Neural cell (in vitro differentiated cells): ENCODE data around the gene SIX5. TPM values are rescaled to one million over a fixed set of nuclear protein-coding genes. Genes with fewer than 3 reads are reported as not detected.

Source experiments
- H2AFZ ChIP-seq: fragments of 200-600, 300-800 bp; sonication (generic), shearing (Covaris generic); 2 replicates; pipeline ENCODE4 v1.6.0; 2014; ENCODE audit warnings: low read depth, mild to moderate bottlenecking, antibody characterized with exemption, low read length, moderate library complexity
- H3F3A ChIP-seq: fragments of 200-600 bp; shearing (Covaris generic); 2 replicates; pipeline ENCODE4 v1.6.1; 2016; ENCODE audit warnings: mild to moderate bottlenecking, moderate library complexity, mixed read lengths, antibody characterized with exemption, low read length; ENCODE audit not compliant: insufficient read depth, poor library complexity, severe bottlenecking
- H3K27ac ChIP-seq: fragments of 200-600, 300-800 bp; sonication (generic), shearing (Covaris generic); 2 replicates; pipeline ENCODE4 v1.5.1; 2014; ENCODE audit warnings: mild to moderate bottlenecking, low read length, moderate library complexity
- H3K27me3 ChIP-seq: fragments of 300-800, 200-600 bp; sonication (generic), shearing (Covaris generic); 2 replicates; pipeline ENCODE4 v1.6.0; 2014; ENCODE audit warnings: mild to moderate bottlenecking, low read depth, low read length, moderate library complexity; ENCODE audit not compliant: insufficient read depth
- H3K36me3 ChIP-seq: fragments of 300-800, 200-600 bp; sonication (generic), shearing (Covaris generic); 2 replicates; pipeline ENCODE4 v1.5.1; 2014; ENCODE audit warnings: mild to moderate bottlenecking, antibody characterized with exemption, low read length, moderate library complexity; ENCODE audit not compliant: insufficient read depth
- H3K4me2 ChIP-seq: fragments of 300-800, 200-600 bp; sonication (generic), shearing (Covaris generic); 2 replicates; pipeline ENCODE4 v1.6.0; 2014; ENCODE audit warnings: mild to moderate bottlenecking, low read length
- H3K4me3 ChIP-seq: fragments of 300-800, 200-600 bp; sonication (generic), shearing (Covaris generic); 2 replicates; pipeline ENCODE4 v1.5.1; 2014; ENCODE audit warnings: mild to moderate bottlenecking, low read length, moderate library complexity
- H3K79me2 ChIP-seq: fragments of 200-600 bp; shearing (Covaris generic); replicated peaks from 2 replicates; pipeline ENCODE4 v1.6.0; 2014; ENCODE audit warnings: mild to moderate bottlenecking, low read length, moderate library complexity; ENCODE audit not compliant: insufficient read depth
- H3K9ac ChIP-seq: fragments of 300-800, 200-600 bp; sonication (generic), shearing (Covaris generic); 2 replicates; pipeline ENCODE4 v1.6.1; 2016; ENCODE audit warnings: mild to moderate bottlenecking, low read length, mixed read lengths
- H3K9me2 ChIP-seq: fragments of 200-600 bp; shearing (Covaris generic); 2 replicates; pipeline ENCODE4 v1.6.1; 2016; ENCODE audit warnings: mild to moderate bottlenecking, low read length, mixed read lengths; ENCODE audit not compliant: insufficient read depth
- H3K9me3 ChIP-seq: fragments of 200-600, 300-800 bp; sonication (generic), shearing (Covaris generic); 2 replicates; pipeline ENCODE4 v1.6.1; 2016; ENCODE audit warnings: mild to moderate bottlenecking, mixed run types, low read length, moderate library complexity, mixed read lengths
- H4K20me1 ChIP-seq: fragments of 200-600 bp; shearing (Covaris generic); 2 replicates; pipeline ENCODE4 v1.6.1; 2016; ENCODE audit warnings: mild to moderate bottlenecking, mixed run types; ENCODE audit not compliant: insufficient read depth
- EP300 ChIP-seq: fragments of 450-650 bp; conservative IDR thresholded peaks from 2 replicates; pipeline ENCODE4 v1.6.1; 2014; ENCODE audit warnings: antibody characterized with exemption, mild to moderate bottlenecking, moderate library complexity; ENCODE audit not compliant: poor library complexity, severe bottlenecking
- EZH2 ChIP-seq: fragments of 200-600, 300-800 bp; shearing (Covaris generic), sonication (generic); IDR thresholded peaks from 2 replicates; pipeline ENCODE4 v1.6.1; 2014; ENCODE audit warnings: antibody characterized with exemption, low read length, borderline replicate concordance, mild to moderate bottlenecking; ENCODE audit not compliant: insufficient read depth, poor library complexity, severe bottlenecking
- MXI1 ChIP-seq: fragments of 450-650 bp; conservative IDR thresholded peaks from 2 replicates; pipeline ENCODE4 v1.6.1; 2014; ENCODE audit warnings: antibody characterized with exemption, mild to moderate bottlenecking; ENCODE audit not compliant: poor library complexity, severe bottlenecking
- POLR2AphosphoS5 ChIP-seq: IDR thresholded peaks from 2 replicates; pipeline ENCODE4 v1.6.1; 2012
- RAD21 ChIP-seq: fragments of 450-650 bp; conservative IDR thresholded peaks from 2 replicates; pipeline ENCODE4 v1.6.1; 2014; ENCODE audit warnings: antibody characterized with exemption, mild to moderate bottlenecking, moderate library complexity
- SMC3 ChIP-seq: fragments of 450-650 bp; conservative IDR thresholded peaks from 2 replicates; pipeline ENCODE4 v1.6.1; 2014; ENCODE audit warnings: antibody characterized with exemption, mild to moderate bottlenecking, moderate library complexity; ENCODE audit not compliant: poor library complexity
- TAF1 ChIP-seq: IDR thresholded peaks from 2 replicates; pipeline ENCODE4 v1.6.1; 2012; ENCODE audit warnings: low read depth
- polyA plus RNA-seq: library from polyadenylated mRNA; depleted of rRNA; stranded (reverse); fragments of >200 nt; gene quantifications from 2 replicates; pipeline ENCODE4 v1.2.3, GENCODE V29; 2014
- TF ChIP-seq, protein P1 (sequence below): fragments of 450-650 bp; IDR thresholded peaks from 2 replicates; pipeline ENCODE4 v1.5.1; 2014; ENCODE audit warnings: antibody characterized with exemption, mild to moderate bottlenecking, moderate library complexity; ENCODE audit not compliant: poor library complexity, severe bottlenecking
- TF ChIP-seq, protein P2 (sequence below): IDR thresholded peaks from 2 replicates; pipeline ENCODE4 v1.6.1; 2012; ENCODE audit warnings: borderline replicate concordance

Gene SIX5
- polyA plus RNA-seq, 1 donor from 2014 or later: not detected

DNA sequence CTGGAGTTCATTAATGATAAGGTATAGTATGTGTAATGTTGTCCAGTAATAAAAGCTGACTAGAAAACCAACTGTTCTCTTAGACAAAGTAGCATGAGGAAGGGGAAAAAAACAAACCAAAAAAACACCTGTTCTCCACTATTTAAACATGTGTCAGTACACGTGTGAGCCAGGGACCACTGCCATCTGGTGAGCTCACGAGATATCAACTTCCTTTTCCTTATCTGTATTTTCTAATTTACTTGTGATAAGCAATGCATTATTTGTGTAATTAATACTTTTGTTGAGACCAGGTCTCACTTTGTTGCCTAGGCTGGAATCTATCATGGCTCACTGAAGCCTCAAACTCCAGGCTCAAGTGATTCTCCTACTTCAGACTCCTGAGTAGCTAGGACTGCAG, 4.3 kb upstream of the SIX5 start:
- H3K27me3 ChIP-seq: peaks cover 6% of the 10 kb centered on the region
- no peak overlapping the region for H2AFZ ChIP-seq
- TF ChIP-seq EP300: no peak
- TF ChIP-seq, protein P1, sequence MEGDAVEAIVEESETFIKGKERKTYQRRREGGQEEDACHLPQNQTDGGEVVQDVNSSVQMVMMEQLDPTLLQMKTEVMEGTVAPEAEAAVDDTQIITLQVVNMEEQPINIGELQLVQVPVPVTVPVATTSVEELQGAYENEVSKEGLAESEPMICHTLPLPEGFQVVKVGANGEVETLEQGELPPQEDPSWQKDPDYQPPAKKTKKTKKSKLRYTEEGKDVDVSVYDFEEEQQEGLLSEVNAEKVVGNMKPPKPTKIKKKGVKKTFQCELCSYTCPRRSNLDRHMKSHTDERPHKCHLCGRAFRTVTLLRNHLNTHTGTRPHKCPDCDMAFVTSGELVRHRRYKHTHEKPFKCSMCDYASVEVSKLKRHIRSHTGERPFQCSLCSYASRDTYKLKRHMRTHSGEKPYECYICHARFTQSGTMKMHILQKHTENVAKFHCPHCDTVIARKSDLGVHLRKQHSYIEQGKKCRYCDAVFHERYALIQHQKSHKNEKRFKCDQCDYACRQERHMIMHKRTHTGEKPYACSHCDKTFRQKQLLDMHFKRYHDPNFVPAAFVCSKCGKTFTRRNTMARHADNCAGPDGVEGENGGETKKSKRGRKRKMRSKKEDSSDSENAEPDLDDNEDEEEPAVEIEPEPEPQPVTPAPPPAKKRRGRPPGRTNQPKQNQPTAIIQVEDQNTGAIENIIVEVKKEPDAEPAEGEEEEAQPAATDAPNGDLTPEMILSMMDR: no peak
- TF ChIP-seq POLR2AphosphoS5: no peak
- TF ChIP-seq SMC3: no peak
- TF ChIP-seq EZH2: no peak
- TF ChIP-seq TAF1: no peak
- TF ChIP-seq, protein P2, sequence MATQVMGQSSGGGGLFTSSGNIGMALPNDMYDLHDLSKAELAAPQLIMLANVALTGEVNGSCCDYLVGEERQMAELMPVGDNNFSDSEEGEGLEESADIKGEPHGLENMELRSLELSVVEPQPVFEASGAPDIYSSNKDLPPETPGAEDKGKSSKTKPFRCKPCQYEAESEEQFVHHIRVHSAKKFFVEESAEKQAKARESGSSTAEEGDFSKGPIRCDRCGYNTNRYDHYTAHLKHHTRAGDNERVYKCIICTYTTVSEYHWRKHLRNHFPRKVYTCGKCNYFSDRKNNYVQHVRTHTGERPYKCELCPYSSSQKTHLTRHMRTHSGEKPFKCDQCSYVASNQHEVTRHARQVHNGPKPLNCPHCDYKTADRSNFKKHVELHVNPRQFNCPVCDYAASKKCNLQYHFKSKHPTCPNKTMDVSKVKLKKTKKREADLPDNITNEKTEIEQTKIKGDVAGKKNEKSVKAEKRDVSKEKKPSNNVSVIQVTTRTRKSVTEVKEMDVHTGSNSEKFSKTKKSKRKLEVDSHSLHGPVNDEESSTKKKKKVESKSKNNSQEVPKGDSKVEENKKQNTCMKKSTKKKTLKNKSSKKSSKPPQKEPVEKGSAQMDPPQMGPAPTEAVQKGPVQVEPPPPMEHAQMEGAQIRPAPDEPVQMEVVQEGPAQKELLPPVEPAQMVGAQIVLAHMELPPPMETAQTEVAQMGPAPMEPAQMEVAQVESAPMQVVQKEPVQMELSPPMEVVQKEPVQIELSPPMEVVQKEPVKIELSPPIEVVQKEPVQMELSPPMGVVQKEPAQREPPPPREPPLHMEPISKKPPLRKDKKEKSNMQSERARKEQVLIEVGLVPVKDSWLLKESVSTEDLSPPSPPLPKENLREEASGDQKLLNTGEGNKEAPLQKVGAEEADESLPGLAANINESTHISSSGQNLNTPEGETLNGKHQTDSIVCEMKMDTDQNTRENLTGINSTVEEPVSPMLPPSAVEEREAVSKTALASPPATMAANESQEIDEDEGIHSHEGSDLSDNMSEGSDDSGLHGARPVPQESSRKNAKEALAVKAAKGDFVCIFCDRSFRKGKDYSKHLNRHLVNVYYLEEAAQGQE: no peak
- no peak for TF ChIP-seq RAD21
- no peak for TF ChIP-seq MXI1
- H3K9me2 ChIP-seq: no peaks in the 10 kb centered on the region
- no peaks in the 10 kb centered on the region for H3K36me3 ChIP-seq
- H4K20me1 ChIP-seq: no peaks in the 10 kb centered on the region
- H3K4me2 ChIP-seq: no peak overlapping the region
- H3K9me3 ChIP-seq: no peaks in the 10 kb centered on the region
- H3K79me2 ChIP-seq: no peaks in the 10 kb centered on the region
- no peaks in the 10 kb centered on the region for H3F3A ChIP-seq
- no peak overlapping the region for H3K9ac ChIP-seq
- no peak overlapping the region for H3K4me3 ChIP-seq
- H3K27ac ChIP-seq: no peak overlapping the region

DNA sequence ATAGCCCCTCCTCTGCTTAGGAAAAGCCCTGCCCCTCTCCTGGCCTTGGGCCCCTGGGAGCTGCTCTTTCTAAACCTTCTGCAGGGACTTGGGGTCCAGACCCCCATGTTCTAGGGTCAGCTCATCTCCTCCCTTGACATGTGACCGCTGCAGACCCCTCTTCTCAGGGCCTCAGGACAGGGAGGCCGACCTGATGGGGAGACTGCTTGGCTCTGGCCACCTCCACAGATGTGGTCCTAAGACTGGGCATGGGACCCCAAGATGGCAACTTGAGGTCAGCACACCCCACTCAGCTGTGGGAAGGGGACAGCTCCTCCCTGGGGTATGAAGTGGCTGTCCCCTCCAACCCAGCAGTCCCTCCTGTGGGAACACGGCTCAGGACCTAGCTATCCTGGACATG, 3.9 kb upstream of the SIX5 start:
- H3K9me2 ChIP-seq: no peaks in the 10 kb centered on the region
- H3K9me3 ChIP-seq: no peaks in the 10 kb centered on the region
- H2AFZ ChIP-seq: no peak overlapping the region
- H3K27me3 ChIP-seq: peaks cover 10% of the 10 kb centered on the region
- H3F3A ChIP-seq: no peaks in the 10 kb centered on the region
- no peaks in the 10 kb centered on the region for H4K20me1 ChIP-seq
- H3K79me2 ChIP-seq: no peaks in the 10 kb centered on the region
- no peak overlapping the region for H3K4me2 ChIP-seq
- H3K9ac ChIP-seq: no peak overlapping the region
- H3K36me3 ChIP-seq: no peaks in the 10 kb centered on the region
- H3K27ac ChIP-seq: no peak overlapping the region
- H3K4me3 ChIP-seq: no peak overlapping the region
- no peak for TF ChIP-seq MXI1
- TF ChIP-seq RAD21: no peak
- TF ChIP-seq, protein P2: no peak
- TF ChIP-seq SMC3: no peak
- no peak for TF ChIP-seq EZH2
- no peak for TF ChIP-seq POLR2AphosphoS5
